C1 segment of cervical spinal cord (tissue), 14 donors: ENCODE measurements around the gene ABCB10.
A peak's percentile ranks its signal among the peaks of the same experiment; 100 is the strongest.
"Not testable (repeated sequence)": the region's sequence is repeated elsewhere in the genome, so short reads cannot be mapped to it uniquely, and the experiment has no call there.

Source experiments
- DNase-seq, 14 donors: peaks; one replicate each; lab custom pipeline; 2025; lab: John Stamatoyannopoulos, UW

The ABCB10 gene

GRCh38 chr1:229558460-229559335 lies at the start of gene ABCB10:
ABCB10 (minus strand) TSS chr1:229558707; CDS start chr1:229558652, 55 bp downstream.
- DNase-seq: peak; percentile 73 to 99 (median 96)

GRCh38 chr1:229607370-229607769 lies 48.9 kb upstream of the ABCB10 start:
- DNase-seq: no peak

- no peak for DNase-seq
Measured at GRCh38 chr1:229603371-229604005, 45.0 kb upstream of the ABCB10 start.

DNA sequence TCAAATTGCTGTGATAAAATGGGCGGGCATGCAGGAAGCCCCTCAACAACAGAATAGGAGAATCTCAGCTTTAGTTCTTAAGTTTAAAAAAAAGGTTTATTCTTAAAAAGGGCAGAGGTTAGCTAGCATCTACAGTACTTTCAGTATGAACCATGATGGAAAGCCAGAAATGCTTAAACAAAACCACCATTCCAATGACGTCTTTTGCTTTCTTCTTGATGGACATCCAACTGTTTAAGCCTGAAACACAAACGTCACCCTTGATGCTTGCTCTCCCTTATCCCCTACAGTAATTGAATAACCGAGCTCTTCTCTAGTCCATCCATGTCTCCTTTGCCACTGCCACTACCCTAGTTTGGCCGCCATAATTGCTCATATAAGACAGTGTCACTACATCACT lies 41.7 kb upstream of the ABCB10 start:
- DNase-seq: no peak

- no peak for DNase-seq
Measured at GRCh38 chr1:229599218-229599954, 40.9 kb upstream of the ABCB10 start.

- DNase-seq: no peak
Measured at GRCh38 chr1:229597877-229598276, 39.4 kb upstream of the ABCB10 start.

DNA sequence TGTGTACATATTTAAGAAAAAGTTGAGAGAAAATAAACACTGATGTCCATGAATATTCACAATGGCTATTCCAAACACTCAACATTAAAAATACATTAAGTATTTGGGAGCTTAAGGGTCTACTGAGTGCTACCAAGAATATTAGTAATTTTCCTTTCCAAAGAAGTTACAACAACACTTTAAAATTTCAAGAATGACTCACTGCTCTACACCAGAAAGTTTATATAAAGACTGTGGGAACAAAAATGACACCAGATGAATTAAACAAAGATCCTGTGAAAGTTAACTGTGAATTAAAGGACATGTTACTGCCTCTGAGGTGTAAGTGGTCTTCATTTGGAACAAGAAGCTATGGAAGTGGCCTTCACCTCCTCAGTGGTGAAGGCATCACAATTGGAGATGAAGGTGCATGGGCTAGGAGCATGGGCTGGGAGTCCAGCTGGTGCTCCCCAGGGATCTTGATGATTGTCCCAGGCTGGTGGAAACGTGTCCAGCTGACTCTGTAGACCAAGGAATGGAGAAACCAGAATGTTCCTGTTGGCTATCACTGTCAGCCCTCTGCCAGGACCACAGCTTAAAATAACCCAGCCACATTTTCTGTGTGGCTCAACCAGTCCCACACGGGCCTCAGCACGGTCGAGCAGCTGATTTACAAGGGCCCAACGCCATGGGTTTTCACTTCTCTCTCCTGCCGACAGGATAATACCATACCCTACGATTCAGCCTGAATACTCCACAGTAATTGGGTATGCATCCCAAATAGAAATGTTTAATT lies 38.6 kb upstream of the ABCB10 start:
- peak in 4 of 14 donors; percentile 5 to 79 (median 12) for DNase-seq

DNA sequence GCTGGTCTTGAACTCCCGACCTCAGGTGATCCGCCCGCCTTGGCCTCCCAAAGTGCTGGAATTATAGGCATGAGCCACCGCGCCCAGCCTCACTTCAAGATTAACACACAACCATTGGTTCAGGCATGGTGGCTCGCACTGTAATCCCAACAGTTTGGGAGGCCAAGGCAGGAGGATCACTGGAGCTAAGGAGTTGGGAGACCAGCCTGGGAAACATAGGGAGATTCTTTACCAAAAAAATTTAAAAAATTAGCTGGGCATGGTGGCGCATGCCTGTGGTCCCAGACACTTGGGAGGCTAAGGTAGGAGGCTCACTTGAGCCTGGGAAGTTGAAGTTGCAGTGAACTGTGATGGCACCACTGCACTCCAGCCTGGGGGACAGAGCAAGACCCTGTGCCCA lies 37.4 kb upstream of the ABCB10 start:
- DNase-seq: not testable (repeated sequence)

- DNase-seq: no peak
Measured at GRCh38 chr1:229594227-229595008, 35.9 kb upstream of the ABCB10 start.

DNA sequence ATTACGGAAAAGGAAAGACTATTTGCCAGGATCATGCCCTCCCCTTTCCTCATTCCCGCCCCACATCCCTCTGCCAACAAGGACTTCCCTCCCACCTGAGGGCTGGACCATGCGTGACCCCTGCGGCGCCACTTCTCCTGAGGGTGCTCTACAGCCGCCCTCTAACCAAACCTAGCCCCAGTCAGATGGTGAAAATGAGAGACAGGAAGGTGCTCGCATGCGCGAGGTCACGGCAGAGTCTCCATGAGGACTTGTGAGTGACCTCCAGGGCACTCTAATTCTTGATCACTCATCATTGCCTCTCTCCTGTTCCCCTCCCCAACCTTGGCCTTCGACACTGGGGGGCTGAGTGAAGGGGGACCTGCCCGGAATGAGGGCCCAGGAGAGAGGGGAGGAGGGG lies 35.3 kb upstream of the ABCB10 start:
- DNase-seq: no peak

DNA sequence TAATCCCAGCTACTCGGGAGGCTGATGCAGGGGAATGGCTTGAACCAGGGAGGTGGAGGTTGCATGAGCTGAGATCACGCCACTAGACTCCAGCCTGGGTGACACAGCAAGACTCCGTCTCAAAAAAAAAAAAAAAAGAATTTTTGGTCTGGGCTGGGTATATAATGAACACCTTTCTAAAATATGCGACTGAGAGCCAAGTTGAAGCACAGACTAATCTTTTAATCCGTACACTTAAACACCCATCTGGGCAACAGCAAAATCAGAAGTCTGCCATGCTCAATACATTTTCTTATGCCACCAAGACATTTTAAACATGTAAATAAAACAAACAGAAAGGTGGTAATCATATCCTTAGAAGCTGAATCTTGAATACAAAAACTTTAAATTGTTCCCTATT lies 31.6 kb upstream of the ABCB10 start:
- no peak for DNase-seq

- no peak for DNase-seq
Measured at GRCh38 chr1:229585338-229585737, 26.8 kb upstream of the ABCB10 start.

DNA sequence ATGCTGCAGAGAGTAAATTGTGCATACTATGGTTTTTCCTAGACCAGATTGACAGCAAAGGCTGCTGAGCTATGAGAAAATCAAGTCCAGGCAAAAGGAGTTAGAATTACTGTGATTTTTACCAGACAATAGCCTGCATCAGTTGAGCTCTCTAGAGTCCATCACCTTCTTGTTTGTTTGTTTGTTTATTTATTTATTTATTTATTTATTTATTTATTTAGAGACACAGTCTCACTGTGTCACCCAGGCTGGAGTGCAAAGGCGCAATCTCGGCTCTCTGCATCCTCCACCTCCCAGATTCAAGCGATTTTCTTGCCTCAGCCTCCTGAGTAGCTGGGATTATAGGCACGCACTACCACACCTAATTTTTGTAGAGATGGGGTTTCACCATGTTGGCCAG lies 24.2 kb upstream of the ABCB10 start:
- no peak for DNase-seq

DNA sequence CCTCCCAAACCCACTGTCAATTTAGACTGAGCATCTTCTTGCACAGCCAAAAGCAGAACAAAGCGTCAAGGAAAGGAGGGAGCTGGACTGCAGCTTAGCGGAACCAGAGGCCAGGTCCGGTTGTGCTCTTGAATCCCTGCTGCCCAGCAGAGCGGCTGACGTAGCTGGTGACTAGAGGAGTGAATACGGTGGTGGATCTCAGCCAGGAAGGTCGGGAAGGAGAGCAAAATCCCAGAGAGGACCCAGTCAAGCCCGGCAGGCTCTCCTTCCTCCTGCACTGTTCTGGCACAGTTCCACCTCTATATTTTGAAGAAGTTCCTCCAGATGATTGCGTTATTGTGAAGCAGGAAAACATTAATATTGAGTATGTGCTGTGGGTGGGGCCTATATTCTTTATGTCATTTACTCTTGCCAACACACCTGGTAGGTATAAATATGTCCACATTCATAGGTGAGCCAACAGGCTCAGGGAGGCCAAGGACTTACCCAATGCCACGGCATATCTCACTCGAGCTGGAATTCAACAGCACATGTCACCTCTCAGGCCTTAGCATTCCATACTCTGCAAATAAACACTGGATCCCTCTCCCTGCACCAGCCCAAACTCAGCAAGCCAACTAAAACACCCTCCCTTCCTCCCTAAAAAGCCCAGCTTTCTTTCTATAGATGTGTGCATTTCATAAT lies 23.6 kb upstream of the ABCB10 start:
- DNase-seq: peak in 10 of 14 donors; percentile 9 to 56 (median 26)

DNA sequence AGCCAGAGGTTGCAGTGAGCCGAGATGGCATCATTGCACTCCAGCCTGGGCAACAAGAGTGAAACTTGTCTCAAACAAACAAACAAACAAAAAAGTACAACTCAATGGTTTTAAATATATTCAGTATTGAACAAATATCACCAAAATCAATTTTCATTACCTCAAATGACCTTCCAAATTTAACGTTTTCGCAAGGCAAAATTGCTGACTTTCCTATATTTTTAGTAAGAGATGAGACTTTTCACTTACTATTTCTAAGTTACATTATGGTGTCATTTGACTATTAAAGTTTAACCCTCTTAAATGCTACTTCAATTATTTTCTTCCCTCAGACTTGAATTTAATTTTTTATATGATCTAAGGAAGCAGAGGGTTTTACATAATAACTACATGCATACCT lies 23.0 kb upstream of the ABCB10 start:
- no peak for DNase-seq

DNA sequence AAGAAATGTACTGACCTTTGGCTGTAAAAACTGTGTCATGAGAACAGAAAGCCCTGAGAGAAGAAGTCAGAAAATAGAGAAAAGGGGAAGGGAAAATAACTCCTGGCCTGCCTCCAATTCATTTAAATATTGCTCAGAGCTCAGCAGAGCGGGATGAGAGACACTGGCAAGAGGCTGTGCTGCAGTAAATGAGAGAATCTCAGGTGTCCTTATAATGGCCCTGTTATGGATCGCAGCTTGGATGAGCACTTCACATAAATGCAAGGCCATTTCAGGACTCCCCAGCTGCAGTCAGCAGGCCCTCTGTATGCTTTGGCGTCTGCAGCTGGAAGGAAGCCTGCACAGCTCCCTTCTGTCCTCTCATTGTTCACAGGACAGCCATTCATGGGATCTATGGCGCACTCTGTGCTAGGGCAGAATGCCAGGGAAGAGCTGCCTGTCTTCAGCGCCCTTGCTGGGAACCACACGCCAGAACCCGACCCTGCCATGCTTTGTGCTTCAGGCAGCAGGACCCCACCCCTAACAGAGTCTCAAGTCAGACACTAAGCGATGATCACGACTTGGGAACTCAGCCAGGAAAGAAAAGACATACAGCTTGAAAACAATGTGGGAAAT lies 20.7 kb upstream of the ABCB10 start:
- peak in 13 of 14 donors; percentile 19 to 89 (median 82) for DNase-seq

GRCh38 chr1:229578168-229579058 lies 19.9 kb upstream of the ABCB10 start:
- DNase-seq: no peak

- DNase-seq: no peak
Measured at GRCh38 chr1:229574679-229575442, 16.4 kb upstream of the ABCB10 start.
